ENCODE data around the gene TDRD6.
"Not testable (repeated sequence)": the region's sequence is repeated elsewhere in the genome, so short reads cannot be mapped to it uniquely, and the experiment has no call there.

The TDRD6 gene

GRCh38 chr6:46687619-46688097, at the start of gene TDRD6:
TDRD6 (plus strand) TSS chr6:46687885; CDS start chr6:46688129, 244 bp downstream.
- no peak for ATAC-seq

DNA sequence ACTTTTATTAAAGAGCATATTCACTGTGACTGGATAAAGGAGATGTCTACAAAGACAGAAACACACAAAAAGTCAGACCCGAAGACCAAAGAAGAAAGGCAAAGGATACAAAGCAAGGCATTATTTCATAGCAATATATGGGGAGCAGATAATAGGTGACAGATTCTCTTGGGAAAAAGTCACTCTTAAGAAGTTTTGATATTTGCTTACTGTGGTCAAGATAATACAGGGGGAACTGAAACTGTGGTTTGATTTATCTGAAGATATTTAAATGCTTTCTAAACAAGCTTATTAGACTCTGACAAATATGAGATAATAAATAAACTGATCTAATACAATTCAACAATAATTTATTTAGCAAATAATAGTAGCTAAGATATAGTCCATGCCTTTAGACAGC, 49.8 kb upstream of the TDRD6 start:
- ATAC-seq: no peak

DNA sequence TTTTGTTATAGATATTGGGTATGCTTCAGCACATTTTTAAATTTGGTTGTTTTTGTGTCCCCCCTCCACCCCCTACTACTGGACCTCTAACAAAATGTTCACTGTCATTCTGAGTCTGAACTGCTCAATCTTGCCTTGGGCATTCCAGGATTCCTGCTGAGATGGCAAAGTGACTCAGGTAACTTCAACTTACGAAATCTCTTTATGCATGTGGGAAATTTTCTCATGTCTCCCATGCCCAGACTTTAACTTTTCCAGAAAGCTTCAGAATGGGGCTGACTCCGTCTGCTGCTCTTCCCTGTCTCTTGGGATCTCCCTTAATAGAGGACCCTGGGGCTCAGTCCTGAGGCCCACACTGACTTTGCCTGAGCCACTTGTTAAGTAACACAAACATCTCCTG, 49.0 kb upstream of the TDRD6 start:
- no peak for ATAC-seq

DNA sequence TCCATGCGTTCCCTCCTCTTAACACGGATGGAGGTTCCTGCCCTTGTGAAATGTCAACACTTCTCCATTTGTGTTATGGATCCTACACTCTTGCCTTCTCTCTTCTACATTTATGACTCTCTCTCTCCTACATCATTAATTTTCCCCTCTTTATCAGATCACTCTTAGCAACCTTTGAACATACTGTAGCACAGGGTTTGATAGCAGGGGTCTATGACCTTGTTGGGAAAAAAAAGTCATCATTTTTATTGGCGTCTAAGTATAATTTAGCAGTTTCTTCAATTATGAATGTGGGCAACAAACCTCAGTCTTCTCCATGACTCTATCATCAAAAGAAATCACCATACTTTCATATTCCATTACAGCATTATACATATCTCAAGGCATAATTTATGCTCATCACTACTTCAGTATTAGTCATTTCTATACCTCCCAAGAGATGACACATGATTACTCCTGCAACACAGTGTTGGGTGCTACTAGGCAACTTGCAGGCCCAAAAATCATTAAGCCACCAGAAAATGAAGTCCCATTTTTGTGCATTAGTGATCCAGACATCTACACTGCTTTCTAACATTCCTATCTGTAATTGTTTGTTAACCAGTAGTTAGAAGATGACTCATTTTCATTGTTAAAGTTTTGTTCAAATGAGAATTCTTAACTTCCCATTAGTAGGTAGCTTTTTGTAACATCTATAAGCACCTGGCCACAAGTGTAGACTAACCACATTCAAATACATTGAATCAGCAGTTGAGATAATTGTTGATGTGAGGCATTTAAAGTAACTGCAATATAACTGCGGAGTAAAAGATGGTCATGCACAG, 44.5 kb upstream of the TDRD6 start:
- ATAC-seq: peak; percentile 87 to 91

DNA sequence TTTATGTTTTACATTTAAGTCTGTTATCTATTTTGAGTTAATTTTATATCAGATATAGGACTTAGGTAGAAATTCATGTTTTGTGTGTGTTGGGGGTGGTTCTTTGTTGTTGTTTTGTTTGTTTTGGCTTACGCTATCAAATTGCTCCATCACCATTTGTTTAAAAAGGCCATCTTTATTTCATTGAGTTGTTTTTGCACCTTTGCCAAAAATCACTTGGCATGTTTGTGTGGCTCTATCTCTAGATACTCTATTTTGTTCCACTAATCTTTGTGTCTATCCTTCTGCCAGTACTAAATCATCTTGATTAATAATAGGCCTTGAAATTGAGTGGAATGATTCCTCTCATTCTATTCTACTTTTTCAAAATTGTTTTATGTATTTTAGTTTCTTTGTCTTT, 42.4 kb upstream of the TDRD6 start:
- no peak for ATAC-seq

GRCh38 chr6:46648108-46648507, 39.6 kb upstream of the TDRD6 start:
- ATAC-seq: not testable (repeated sequence)

DNA sequence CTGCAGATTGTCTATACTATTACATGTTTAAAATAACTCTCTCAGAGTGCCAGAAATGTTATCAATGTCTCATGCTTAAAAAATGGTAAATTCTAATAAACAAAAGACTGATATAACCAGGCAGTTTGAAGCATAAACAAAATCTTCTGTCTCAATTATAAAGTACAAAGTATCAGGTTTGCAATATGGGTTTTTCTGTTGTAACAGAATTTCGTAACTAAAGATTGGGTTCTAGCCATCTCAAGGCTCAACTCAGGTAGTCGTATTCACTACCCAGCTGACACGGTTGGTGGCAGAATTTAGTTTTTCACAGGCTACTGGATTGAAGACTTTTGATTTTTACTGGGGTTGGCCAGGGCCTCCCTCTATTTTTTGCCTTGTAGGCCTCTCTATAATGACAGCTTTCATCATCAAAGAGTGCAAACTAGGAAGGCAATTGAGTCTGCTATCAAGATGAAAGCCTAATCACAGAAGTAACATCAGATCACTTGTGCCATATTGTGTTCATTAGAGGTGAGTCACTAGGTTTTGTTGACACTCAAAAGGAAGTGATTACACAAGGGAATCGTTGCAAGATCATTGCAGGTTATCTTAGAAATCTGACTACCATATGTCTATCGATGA, 38.7 kb upstream of the TDRD6 start:
- no peak for ATAC-seq

GRCh38 chr6:46651006-46651405, 36.7 kb upstream of the TDRD6 start:
- no peak for ATAC-seq

DNA sequence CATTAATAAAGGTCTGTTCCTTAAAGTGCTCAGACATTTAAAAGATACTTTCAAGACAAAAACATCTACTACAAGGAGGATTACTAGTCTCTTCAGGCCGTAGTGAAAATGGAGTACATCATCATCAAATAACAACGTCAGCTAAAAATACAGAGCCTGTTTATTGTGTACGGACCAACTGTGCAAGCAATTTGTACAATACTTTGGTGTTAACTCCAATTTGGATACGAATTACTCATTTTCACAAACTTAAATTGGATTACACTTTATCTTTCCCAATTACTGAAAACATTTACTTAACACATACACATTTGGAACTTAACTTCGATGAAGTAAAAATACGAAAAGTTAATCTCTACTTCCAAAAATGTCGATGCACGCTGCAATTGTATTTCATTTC, 35.9 kb upstream of the TDRD6 start:
- ATAC-seq: no peak

DNA sequence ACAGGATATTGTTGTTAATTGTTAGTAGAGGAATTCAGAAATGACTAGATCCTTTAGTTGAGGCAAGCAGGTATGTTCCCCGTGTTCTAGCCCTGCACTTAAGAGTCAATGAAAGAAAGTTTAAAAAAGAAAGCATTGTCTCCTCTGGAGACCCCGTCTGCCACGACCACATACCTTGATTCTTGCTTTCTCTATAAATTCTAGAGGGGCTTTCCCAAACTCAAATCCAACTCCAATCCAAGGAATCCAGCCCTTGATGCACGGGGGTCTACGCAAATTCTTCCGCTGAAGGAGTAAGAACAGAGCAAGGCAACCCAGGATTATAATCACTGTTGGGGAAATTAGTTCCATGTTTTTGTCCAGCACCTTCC, 35.5 kb upstream of the TDRD6 start:
- no peak for ATAC-seq

DNA sequence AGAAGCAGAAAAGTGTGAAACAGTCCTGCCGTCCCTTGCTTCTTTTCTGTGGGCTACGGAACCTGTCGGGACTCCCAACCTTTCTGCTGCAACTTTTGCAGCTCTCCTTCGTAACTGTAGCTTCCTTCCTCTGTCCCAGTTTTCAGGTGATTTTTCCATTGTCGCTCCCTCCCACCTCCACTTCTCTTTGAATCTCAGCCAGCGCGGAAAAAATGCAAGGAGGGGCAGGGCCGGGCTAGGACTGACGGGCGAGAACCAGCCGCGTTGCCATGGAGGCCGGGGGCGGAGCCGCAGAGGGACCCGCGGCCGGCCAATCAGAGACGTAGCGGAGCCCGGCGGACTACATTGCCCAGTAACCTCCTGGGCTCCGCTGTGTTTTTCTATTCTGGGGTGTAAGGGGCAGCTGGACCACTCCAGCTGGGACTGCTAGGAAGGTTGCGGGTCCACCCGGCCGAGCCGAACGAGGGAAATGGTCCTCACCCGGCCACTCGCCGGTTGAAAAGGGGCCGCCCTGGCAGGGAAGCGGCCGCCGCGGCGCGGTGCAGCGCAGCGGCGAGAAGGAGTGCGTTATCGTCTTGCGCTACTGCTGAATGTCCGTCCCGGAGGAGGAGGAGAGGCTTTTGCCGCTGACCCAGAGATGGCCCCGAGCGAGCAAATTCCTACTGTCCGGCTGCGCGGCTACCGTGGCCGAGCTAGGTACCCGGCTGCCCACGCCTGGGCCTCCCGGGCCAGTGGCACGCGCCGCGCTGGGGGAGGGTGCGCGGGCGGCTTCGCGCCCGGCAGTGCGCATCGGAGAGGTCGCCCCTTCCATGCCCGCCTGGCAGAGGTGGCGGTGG, 34.9 kb upstream of the TDRD6 start, which contains the start of the genes CYP39A1 and SLC25A27:
Gene CYP39A1 (minus strand): TSS at position 216 of the 836 bp plus-strand sequence. CDS start 236 bp downstream, outside the sequence.
Gene SLC25A27 (plus strand): TSS at position 373 of the 836 bp plus-strand sequence. CDS start 218 bp downstream, at position 591.
- peak; percentile 98 to 99 for ATAC-seq

DNA sequence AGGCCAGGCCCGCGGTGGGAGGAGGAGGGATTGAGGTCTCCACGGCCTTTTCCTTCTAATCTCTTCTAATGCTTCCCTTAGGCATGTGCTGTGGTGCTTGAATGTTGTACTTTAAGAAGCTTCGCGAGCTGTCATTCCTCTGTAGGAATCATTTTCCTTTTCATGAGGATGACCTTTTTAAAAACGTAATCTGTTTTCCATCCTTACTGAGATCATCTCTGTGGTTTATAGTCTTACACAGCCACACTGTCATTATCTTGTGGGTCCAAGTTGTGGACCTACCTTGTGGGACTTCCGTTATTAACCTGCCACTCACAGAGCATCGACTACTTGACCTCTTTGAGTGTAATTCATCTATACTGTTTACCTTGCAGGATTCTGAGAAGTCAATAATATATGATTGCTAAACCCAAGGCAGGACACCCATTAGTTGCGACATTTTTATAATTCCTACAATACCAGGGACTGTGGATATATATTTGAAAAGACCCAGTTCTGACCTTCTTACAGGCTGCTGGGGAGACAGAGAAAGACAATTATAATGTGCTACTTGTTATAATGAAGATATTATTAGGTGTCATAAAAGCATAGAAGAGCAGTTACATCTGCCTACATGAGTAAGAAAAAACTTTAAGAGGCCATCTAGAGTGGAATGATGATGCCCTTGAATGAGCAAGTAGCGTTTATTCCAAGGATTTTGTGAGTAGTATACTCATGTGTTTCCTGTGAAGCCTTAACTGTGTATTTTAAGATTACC, 34.1 kb upstream of the TDRD6 start:
- no peak for ATAC-seq

GRCh38 chr6:46655803-46656202, 31.9 kb upstream of the TDRD6 start:
- ATAC-seq: no peak

DNA sequence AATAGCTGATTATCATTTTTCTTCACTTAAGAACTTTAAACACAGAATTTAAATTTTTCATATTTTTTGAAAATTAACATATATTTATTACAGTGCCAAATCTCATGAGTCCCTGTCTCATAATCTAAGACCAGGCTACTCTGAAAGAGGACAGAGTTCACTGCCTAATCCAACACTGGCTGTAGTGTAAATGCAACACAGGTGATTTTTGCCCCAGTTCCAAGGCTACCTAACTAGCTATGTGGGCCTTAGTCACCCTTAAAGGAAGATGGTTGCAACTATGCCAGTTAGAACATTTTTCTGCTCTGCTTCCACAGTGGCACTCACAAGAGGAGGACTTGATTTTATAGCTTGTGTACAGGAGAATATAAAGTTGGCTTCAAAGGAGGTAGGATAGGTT, 30.0 kb upstream of the TDRD6 start:
- ATAC-seq: no peak

- no peak for ATAC-seq
These were observed 26.2 kb upstream of the TDRD6 start for GRCh38 chr6:46661483-46661882.

GRCh38 chr6:46667377-46667776, 20.3 kb upstream of the TDRD6 start:
- ATAC-seq: no peak

GRCh38 chr6:46674410-46674809, 13.3 kb upstream of the TDRD6 start:
- no peak for ATAC-seq

DNA sequence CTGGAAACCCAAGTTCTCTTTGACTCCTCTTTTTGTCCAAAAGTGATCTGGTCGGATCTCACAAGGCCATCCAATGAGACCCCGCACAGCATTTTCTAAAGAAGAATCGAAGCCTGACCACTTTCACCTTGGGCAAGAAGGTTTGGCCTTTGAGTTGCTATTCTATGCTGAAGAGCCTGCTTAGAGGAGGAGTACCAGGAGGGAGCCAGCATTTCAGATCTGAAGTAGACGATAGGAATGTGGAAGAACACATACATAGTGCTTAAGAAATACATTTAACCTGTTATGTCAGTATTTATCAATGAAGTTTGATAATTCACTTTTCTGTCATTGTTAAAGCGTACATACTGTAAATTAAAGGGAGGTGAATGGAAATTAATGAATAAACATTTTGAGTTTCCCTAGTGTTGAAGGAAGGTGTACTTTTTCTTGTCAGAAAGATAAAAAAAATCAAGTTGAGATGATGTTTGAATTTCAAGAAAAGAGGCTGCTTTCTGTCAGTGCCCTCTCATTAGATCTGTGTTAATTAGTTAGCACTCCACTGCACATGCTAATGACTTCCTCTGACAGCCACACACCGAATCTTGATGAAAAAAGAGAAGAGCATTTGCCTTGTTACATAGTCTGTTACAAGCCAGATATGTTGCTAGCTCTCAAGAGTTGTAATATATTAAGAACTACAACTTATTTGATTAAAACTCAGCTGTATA, 10.9 kb upstream of the TDRD6 start:
- ATAC-seq: no peak

DNA sequence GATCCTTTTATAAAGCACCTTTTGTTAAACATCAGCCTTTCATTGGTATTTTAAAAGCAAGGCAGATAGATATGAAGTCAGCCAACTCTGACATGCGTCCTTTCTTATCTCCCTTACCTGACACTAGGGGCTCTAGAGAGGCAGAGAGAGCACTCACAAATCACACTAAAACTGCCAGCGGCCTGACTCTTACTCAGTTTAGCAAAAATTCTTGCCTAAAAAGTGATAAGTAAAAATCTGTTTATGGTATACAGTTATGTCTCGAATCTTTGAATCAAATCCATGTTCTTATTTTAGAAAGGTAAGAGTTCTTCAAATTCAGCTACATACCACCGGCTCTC, 10.4 kb upstream of the TDRD6 start:
- no peak for ATAC-seq

DNA sequence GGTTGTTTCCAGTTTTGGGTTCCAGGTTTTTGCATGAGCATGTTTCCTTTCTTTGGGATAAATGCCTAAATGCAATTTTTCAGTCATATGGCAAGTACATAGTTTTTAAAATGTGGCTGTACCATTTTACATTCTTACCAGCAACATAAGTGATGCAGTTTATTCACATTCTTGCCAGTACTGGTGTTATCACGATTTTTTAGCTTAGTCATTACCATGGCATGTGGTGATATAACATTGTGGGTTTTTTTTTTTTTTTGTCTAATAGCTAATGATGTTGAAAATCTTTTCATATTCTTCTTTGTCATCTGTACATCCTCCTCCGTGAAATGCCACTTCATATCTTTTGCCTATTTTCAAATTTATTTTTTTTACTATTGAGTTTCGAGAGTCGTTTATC, 2.9 kb upstream of the TDRD6 start:
- no peak for ATAC-seq

DNA sequence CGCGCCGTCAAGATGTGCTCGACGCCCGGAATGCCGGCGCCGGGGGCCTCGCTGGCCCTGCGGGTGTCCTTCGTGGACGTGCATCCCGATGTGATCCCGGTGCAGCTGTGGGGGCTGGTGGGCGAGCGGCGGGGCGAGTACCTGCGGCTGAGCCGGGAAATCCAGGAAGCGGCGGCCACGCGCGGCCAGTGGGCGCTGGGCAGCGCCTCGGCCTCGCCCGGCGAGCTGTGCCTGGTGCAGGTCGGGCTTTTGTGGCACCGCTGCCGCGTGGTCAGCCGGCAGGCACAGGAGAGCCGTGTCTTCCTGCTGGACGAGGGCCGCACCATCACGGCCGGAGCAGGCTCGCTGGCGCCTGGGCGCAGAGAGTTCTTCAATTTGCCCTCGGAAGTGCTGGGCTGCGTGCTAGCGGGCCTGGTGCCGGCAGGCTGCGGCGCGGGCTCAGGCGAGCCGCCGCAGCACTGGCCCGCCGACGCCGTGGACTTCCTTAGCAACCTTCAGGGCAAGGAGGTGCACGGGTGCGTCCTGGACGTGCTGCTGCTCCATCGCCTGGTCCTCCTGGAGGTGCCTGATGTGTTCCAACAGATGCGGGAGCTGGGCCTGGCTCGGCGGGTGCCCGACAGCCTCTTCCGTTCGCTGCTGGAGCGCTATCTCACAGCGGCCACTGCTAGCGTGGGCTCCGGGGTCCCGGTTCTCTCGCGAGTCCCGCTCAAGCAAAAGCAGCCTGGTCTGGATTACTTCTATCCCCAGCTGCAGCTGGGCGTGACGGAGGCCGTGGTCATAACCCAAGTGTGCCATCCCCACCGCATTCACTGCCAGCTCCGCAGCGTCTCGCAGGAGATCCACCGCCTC, 656 bp downstream of the TDRD6 start:
- ATAC-seq: no peak
